HepG2 (cell line): Measurements from ENCODE around the gene TAPBP. TPM values are rescaled to one million over a fixed set of nuclear protein-coding genes. Genes with fewer than 3 reads are reported as not detected.
A peak's percentile ranks its signal among the peaks of the same experiment; 100 is the strongest.

Experiments used
- GMEB1 ChIP-seq: sonication (generic); formaldehyde crosslinking; IDR thresholded peaks from 2 replicates; pipeline ENCODE4 v1.5.1; 2020; ENCODE audit warnings: missing genetic modification reagents, mild to moderate bottlenecking, borderline replicate concordance
- HMGA1 ChIP-seq: sonication (generic); formaldehyde crosslinking; conservative IDR thresholded peaks from 2 replicates; pipeline ENCODE4 v1.4.0; 2020; ENCODE audit warnings: missing genetic modification reagents
- MXI1 ChIP-seq: IDR thresholded peaks from 3 replicates; pipeline ENCODE4 v1.6.1; 2012; ENCODE audit warnings: low read depth, low read length, inconsistent platforms, borderline replicate concordance
- SIN3A ChIP-seq: IDR thresholded peaks from 2 replicates; pipeline ENCODE4 v1.6.1; 2011; ENCODE audit warnings: low read depth, mild to moderate bottlenecking, control low read depth, low read length, borderline replicate concordance
- ZEB1 ChIP-seq: IDR thresholded peaks from 2 replicates; pipeline ENCODE4 v1.6.1; 2012; ENCODE audit warnings: mild to moderate bottlenecking, low read depth, inconsistent platforms; ENCODE audit not compliant: insufficient replicate concordance
- ZNF101 ChIP-seq: sonication (generic); formaldehyde crosslinking; IDR thresholded peaks from 2 replicates; pipeline ENCODE4 v1.4.0; 2020; ENCODE audit warnings: mild to moderate bottlenecking, low read depth, missing genetic modification reagents, borderline replicate concordance
- polyA plus RNA-seq, 8 experiments: library from polyadenylated mRNA; depleted of rRNA in 3 of 8; stranded (reverse) in 7 of 8; unstranded in 1 of 8; fragments of >200 nt; fragmentation: Illumina TruSeq in 4 of 8; extraction: Trizol in 4 of 8; gene quantifications; 2 replicates each; pipeline versions ENCODE4 v1.2.1 to v1.2.3, GENCODE V29; 2011 to 2016; ENCODE audit warnings: low read depth in 4 of 8, missing spikeins in 1 of 8, mixed read lengths in 1 of 8; ENCODE audit not compliant: insufficient read depth in 1 of 8
- total RNA-seq, 5 experiments: library from RNA; depleted of rRNA; stranded (reverse); fragments of >200 nt; fragmentation: Illumina TruSeq; extraction: Trizol; gene quantifications; 2 replicates each; pipeline ENCODE4 v1.2.3, GENCODE V29; 2016; ENCODE audit warnings: low read depth in 1 of 5
- TF ChIP-seq, protein P1 (sequence below), 2 experiments: fragments of 450-650 bp in 1 of 2; sonication (generic) in 1 of 2; formaldehyde crosslinking in 1 of 2; IDR thresholded peaks; 2 replicates each; pipeline versions ENCODE4 v1.6.1 to v1.8.0; 2016 to 2022; ENCODE audit warnings: antibody characterized with exemption in 1 of 2, mild to moderate bottlenecking in 1 of 2, missing genetic modification reagents in 1 of 2
- TF ChIP-seq, protein P2 (sequence below): sonication (generic); formaldehyde crosslinking; IDR thresholded peaks from 2 replicates; pipeline ENCODE4 v1.4.0; 2020; ENCODE audit warnings: missing genetic modification reagents

The TAPBP gene
- total and polyA plus RNA-seq, 2 of the 13 experiments (the other 11 are each of a cell fraction or from before 2014, with no cell fraction given) = 27.4 to 32.3 TPM

DNA sequence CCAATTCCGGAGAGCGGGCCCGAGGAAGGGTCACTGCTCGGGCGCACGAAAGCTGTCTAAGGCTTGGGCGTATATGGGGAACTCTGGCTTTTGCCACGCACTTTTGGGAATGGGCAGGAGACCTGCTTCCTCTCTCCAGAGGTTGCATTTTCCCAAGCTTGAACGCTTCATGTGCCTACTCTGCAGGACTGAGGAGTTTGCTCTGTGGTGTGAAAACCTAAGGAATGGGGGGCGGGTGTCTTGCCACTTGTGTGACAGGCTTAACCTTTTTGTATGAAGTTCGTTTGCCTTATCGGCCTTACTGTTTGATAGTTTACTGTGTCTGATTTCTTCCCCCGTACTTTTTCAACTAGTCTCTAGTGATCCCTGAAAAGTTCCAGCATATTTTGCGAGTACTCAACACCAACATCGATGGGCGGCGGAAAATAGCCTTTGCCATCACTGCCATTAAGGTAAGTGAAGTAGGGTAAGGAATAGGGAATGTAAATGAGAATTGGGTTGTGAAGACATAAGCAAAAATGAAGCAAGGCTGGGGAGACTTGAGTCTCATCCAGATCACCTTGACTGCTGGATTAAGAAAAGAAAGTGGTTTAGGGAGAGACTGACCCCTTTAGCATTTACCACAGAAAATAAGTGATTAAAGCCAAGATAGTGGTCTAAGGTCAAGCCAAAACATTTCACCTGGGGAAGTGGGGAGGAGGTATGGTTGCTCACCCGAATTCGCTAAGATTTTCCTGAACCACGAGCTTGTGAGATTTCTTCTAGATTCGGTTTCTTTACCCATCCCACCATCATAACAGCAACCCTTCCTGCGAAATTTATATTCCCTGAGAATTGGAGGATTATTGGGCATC, 41.4 kb downstream of the TAPBP start (continued):
- TF ChIP-seq, protein P1, sequence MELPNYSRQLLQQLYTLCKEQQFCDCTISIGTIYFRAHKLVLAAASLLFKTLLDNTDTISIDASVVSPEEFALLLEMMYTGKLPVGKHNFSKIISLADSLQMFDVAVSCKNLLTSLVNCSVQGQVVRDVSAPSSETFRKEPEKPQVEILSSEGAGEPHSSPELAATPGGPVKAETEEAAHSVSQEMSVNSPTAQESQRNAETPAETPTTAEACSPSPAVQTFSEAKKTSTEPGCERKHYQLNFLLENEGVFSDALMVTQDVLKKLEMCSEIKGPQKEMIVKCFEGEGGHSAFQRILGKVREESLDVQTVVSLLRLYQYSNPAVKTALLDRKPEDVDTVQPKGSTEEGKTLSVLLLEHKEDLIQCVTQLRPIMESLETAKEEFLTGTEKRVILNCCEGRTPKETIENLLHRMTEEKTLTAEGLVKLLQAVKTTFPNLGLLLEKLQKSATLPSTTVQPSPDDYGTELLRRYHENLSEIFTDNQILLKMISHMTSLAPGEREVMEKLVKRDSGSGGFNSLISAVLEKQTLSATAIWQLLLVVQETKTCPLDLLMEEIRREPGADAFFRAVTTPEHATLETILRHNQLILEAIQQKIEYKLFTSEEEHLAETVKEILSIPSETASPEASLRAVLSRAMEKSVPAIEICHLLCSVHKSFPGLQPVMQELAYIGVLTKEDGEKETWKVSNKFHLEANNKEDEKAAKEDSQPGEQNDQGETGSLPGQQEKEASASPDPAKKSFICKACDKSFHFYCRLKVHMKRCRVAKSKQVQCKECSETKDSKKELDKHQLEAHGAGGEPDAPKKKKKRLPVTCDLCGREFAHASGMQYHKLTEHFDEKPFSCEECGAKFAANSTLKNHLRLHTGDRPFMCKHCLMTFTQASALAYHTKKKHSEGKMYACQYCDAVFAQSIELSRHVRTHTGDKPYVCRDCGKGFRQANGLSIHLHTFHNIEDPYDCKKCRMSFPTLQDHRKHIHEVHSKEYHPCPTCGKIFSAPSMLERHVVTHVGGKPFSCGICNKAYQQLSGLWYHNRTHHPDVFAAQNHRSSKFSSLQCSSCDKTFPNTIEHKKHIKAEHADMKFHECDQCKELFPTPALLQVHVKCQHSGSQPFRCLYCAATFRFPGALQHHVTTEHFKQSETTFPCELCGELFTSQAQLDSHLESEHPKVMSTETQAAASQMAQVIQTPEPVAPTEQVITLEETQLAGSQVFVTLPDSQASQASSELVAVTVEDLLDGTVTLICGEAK (IDR thresholded peaks at IDR 0.05) = no peak
- TF ChIP-seq, protein P1 (CRISPR knock-in tag; IDR thresholded peaks at IDR 0.05) = peak; percentile 10
- no peak for TF ChIP-seq HMGA1 (CRISPR knock-in tag)
- no peak for TF ChIP-seq MXI1
- no peak for TF ChIP-seq GMEB1 (CRISPR knock-in tag)
- no peak for TF ChIP-seq SIN3A
- no peak for TF ChIP-seq ZEB1
- no peak for TF ChIP-seq ZNF101 (CRISPR knock-in tag)
- TF ChIP-seq, protein P2, sequence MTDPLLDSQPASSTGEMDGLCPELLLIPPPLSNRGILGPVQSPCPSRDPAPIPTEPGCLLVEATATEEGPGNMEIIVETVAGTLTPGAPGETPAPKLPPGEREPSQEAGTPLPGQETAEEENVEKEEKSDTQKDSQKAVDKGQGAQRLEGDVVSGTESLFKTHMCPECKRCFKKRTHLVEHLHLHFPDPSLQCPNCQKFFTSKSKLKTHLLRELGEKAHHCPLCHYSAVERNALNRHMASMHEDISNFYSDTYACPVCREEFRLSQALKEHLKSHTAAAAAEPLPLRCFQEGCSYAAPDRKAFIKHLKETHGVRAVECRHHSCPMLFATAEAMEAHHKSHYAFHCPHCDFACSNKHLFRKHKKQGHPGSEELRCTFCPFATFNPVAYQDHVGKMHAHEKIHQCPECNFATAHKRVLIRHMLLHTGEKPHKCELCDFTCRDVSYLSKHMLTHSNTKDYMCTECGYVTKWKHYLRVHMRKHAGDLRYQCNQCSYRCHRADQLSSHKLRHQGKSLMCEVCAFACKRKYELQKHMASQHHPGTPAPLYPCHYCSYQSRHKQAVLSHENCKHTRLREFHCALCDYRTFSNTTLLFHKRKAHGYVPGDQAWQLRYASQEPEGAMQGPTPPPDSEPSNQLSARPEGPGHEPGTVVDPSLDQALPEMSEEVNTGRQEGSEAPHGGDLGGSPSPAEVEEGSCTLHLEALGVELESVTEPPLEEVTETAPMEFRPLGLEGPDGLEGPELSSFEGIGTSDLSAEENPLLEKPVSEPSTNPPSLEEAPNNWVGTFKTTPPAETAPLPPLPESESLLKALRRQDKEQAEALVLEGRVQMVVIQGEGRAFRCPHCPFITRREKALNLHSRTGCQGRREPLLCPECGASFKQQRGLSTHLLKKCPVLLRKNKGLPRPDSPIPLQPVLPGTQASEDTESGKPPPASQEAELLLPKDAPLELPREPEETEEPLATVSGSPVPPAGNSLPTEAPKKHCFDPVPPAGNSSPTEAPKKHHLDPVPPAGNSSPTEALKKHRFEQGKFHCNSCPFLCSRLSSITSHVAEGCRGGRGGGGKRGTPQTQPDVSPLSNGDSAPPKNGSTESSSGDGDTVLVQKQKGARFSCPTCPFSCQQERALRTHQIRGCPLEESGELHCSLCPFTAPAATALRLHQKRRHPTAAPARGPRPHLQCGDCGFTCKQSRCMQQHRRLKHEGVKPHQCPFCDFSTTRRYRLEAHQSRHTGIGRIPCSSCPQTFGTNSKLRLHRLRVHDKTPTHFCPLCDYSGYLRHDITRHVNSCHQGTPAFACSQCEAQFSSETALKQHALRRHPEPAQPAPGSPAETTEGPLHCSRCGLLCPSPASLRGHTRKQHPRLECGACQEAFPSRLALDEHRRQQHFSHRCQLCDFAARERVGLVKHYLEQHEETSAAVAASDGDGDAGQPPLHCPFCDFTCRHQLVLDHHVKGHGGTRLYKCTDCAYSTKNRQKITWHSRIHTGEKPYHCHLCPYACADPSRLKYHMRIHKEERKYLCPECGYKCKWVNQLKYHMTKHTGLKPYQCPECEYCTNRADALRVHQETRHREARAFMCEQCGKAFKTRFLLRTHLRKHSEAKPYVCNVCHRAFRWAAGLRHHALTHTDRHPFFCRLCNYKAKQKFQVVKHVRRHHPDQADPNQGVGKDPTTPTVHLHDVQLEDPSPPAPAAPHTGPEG (CRISPR knock-in tag) = 0 out of 2 replicates have a peak, but pooled peaks have one; percentile 6
